ENCODE results near the gene NUDT11.

The NUDT11 gene

GRCh38 chrX:51456246-51456645, 40.1 kb downstream of the NUDT11 start:
- no peaks in the 10 kb centered on the region for H3K9me3 Mint-ChIP-seq
- H3K36me3 Mint-ChIP-seq (ENCODE audit: low read depth), result no peaks in the 10 kb centered on the region
- no peaks in the 10 kb centered on the region for H3K27me3 Mint-ChIP-seq (ENCODE audit: low read depth)
- no peak overlapping the region for H3K4me3 Mint-ChIP-seq
- H3K4me1 Mint-ChIP-seq (ENCODE audit: low read depth), result no peaks in the 10 kb centered on the region
- no peak overlapping the region for H3K27ac Mint-ChIP-seq

DNA sequence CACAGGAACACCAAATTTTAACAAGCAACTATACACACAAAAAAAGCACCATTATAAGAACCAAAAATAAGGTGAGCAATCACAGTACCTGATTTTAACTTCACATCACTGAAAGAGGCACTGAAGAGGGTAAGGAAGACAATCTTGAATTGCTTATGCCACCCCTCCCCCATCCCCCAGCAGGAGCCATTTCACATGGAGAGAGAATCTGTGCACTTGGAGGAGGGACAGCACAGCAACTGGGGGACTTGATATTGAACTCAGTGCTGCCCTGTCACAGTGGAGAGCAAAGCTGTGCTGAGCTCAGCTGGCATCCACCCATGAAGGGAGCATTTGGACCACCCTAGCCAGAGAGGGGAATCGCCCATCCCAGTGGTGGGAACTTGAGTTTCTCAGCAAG, 56.0 kb downstream of the NUDT11 start:
- H3K27ac Mint-ChIP-seq, result no peak overlapping the region
- no peak overlapping the region for H3K4me3 Mint-ChIP-seq
- peaks cover 4% of the 10 kb centered on the region for H3K27me3 Mint-ChIP-seq (ENCODE audit: low read depth)
- peaks cover 2% of the 10 kb centered on the region for H3K4me1 Mint-ChIP-seq (ENCODE audit: low read depth)
- no peaks in the 10 kb centered on the region for H3K9me3 Mint-ChIP-seq
- H3K36me3 Mint-ChIP-seq (ENCODE audit: low read depth), result no peaks in the 10 kb centered on the region

Measured in T-helper 1 cell treated with Interleukin-12 subunit alpha and Interleukin-12 subunit beta and Interleukin-4 antibody, amounts not matched to agents 30 μg/mL and 1 μg/mL, for 36 hours (primary cell).